GM12801 (cell line): ENCODE data around the gene CCSER2.

Experiments
- CTCF ChIP-seq: IDR thresholded peaks from one replicate; pipeline ENCODE4 v1.5.1; 2011; ENCODE audit warnings: control low read depth; ENCODE audit not compliant: insufficient read length; ENCODE audit errors: extremely low read depth

The CCSER2 gene

GRCh38 chr10:84473136-84473535 is 144.7 kb downstream of the CCSER2 start:
- no peak for TF ChIP-seq CTCF

GRCh38 chr10:84477398-84478128 is 149.2 kb downstream of the CCSER2 start:
- TF ChIP-seq CTCF: no peak

- no peak for TF ChIP-seq CTCF
These were observed 149.8 kb downstream of the CCSER2 start for GRCh38 chr10:84478151-84478550.

GRCh38 chr10:84478679-84479078 is 150.3 kb downstream of the CCSER2 start:
- no peak for TF ChIP-seq CTCF

- no peak for TF ChIP-seq CTCF
These were observed 156.2 kb downstream of the CCSER2 start for GRCh38 chr10:84484541-84484940.

- TF ChIP-seq CTCF: no peak
These were observed 165.0 kb downstream of the CCSER2 start for GRCh38 chr10:84493361-84493760.

GRCh38 chr10:84493951-84494848 is 165.8 kb downstream of the CCSER2 start:
- no peak for TF ChIP-seq CTCF
